COLO668 (cell line): ENCODE measurements around the gene STAT3.
A peak's percentile ranks its signal among the peaks of the same experiment; 100 is the strongest.
"Not testable (repeated sequence)": the region's sequence is repeated elsewhere in the genome, so short reads cannot be mapped to it uniquely, and the experiment has no call there.

Experiments used
- DNase-seq: peaks from one replicate; lab custom pipeline; 2025; ENCODE audit not compliant: unreplicated experiment; lab: John Stamatoyannopoulos, UW

The STAT3 gene

DNA sequence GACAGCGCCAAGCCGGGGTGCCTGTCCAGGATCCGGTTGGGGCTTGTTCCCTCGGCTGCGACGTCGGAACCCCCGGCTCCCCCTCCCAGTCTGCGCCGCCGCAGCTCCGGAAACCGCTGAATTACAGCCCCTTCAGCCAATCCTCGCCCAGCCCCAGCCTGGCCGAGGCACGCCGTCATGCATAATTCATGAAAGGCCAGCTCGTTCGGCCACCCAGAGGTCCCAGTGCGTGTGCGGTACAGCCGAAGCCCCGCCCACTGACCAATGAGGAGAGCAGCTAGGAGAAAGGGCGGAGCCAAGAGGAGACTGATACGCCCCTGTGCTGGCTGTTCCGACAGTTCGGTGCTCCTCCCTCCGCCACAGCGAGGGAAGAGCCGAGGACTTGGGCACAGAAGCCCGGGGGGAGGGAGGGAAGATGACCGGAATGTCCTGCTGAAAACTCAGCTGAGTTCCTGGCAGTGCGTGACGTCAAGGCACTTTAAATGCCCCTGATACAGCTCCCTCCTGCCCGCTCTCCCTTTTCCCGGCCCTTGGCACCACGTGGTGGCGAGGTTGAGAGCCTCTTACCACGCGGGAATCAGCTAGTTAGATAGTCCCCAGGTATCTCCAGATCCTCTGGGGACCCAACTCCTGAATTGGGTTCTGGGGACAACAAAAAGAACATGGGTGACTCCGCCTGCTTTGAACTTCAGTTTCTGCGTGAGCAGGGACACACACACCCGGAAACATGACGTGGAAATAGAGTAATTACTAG is at the start of gene STAT3:
Gene STAT3 (minus strand): TSS at position 62 of the 754 bp plus-strand sequence. CDS start 39,926 bp downstream, outside the sequence.
- peak; percentile 98 for DNase-seq

DNA sequence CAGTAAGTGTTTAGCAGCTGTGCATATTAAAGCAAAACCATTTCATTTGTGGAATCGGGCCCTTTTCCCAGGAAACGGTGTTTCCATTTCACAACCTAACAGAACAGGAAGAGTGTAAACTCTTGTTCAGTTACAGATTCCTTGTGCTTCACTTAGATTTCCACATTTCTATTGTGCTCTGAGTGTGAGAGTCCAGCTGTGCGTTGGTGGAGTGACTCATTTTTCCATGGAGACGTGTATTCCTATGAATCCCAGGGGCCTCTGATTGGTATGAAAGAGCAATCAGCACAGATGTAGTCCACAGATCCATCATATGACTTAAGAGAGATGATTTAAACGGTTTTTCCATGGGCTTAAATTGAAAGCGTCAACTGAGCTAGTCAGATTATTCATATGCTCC is 48.1 kb upstream of the STAT3 start:
- DNase-seq = no peak

DNA sequence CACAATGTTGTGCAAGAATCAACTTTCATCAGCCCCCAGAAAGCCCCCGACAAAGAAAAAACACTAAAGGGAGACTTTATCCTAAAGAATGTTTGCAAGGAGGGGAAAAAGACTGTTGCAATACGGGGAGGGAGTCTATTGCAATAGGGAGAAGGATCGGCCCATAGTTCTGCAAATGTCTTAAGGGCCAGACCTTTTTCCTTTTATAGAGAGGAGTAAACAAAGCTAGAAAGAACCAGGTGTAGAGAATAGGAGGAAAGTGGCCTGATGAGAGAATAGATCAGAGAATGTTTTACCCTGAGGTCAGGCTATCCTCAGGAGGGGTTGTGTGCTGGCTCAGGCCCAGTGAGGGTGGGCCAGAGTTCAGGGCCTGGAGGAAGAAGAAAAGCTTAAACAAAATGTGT is 43.5 kb upstream of the STAT3 start:
- DNase-seq = no peak

DNA sequence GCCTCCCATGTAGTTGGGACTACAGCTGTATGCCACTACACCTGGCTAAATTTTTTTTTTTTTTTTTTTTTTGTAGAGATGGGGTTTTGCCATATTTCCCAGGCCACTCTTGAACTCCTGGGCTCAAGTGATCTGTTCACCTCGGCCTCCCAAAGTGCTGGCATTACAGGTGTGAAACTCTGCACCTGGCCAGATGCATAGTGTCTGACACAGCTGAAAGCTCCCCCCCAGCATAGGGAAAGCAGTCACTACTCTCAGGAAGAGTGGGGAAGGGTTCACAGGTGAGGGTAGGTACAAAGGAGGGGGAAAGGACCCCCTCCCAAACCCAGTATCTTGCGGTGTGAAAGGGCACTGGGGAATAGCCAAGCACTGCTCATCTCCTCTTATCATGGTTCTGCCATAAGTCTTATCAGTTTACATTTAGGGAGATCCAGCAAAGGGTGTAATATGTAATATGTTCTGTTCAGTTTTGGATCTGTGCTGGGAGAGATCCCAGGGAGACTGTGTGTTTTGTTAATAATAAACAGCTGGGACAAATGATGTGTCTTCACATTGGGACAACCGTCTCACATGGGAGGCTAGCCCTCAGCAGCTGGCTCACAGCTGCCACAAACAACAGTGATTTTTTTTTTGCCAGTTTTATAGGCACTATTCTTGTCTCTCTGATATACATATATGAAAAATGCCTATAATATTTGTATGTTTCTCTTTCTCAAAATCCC is 41.6 kb upstream of the STAT3 start:
- no peak for DNase-seq

DNA sequence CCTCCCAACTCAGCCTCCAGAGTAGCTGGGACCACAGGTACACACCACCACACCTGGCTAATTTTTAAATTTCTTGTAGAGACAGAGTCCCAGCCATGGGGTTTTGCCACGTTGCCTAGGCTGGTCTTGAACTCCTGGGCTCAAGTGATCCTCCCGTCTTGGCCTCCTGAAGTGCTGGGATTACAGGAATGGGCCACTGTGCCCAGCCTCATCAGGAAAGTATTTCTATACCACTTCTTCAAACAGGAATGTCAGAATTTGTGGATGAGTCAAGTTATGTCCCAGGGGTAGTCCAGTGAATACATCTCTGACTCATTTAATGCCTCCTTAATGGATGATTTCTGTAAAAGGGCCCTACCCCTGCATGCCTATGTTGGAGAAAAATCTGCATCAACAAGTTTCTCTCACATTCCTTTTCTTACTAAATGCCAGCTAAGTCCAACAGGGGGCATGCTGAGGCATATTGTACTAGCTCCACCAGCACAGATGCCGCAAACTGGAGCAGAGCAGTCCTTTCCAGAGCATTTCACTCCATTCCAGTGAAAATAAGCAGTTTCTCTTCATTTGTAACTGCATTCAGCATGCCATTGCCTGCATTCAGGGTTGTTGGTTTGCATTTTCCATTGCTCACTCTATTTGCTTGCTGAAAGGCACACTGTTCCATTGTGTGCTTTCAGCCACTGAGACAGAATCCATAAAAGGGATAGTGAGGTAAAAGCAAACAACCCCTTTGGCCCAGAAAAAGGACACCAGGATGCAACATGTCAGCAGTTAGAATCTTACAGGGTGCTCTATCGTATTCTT is 40.1 kb upstream of the STAT3 start:
- DNase-seq = peak; percentile 7

DNA sequence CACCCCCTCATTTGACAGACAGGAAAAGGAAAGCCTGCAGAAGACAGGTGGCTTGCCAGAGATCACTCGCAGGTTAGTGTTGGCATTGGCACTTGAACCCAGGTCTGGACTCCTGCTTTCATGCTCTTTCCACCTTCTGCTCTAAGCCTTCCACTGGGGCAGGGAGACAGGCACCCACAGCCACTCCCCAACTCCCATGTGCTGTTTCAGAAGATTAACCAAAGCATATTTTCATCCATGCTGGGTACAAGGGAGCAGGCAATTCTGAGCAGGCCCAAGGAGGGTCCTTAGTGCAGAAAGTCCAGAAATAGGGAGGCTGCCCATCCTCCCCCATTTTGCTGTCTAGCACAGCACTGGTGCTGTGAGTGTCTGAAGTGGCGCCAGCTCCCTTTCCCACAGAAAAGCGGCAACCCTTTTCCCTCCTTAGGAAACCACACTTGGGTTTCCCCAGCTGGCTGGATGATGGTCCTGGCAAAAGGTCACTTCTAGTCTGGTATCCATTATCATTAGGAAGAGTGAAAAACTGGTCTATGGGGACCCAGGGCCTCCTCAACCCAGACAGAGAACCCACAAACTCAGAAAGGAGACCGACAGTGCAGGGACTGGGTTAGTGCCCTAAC is 36.9 kb upstream of the STAT3 start:
- DNase-seq = no peak

DNA sequence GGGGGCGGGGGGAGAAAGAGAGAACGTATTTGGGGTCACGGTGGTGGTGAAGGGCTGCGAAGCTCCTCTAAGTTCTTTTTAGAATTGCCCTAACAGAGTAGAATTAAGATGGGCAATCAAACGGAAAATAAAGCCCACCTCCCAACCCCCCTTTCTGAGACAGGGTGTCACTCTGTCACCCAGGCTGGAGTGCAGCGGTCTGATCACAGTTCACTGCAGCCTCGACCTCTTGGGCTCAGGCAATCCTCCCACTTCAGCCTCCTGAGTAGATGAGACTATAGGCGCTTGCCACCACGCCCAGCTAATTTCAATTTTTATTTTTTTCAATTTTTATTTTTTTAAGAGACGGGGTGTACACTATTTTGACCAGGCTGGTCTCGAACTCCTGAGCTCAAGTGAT is 35.5 kb upstream of the STAT3 start:
- DNase-seq = no peak

DNA sequence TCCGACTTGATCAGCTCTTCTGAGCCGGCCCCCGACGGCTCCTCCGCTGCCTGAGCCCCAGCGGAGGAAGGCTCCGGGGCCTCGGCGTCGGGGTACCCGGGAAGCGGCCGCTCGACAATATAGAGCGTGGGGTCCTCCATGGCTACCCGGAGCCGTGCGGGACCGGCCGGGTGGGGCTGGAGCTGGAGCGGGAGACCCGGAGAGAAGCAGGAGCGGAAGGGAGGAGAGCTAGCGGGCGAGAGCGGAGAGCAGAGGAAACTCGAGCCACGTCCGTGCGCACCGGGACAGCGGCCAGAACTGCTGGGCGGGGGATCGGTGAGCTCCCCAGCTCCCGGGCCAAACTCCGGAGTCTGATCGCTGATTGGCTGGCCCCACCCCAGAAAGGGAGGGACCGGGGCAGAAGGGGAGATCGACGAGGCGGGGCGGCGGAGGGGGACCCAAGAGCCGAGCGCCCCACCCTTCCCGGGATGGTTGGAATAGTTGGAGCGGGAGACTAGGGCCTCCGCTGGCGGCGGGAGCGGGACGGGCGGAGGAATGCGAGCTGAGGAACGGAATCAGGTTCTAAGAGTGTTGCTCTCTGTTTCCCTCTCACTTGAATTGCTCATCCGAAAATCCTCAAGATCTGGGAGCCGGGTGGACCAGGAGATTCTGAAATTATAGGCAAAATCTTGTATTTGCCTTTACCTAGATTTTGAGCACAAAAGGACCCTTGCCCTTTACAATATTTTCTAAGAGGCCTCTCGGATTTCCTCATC is 34.9 kb upstream of the STAT3 start, which contains the start of gene CAVIN1:
Gene CAVIN1 (minus strand): TSS at position 299 of the 755 bp plus-strand sequence. CDS start 159 bp downstream, at position 140.
- DNase-seq = no peak

DNA sequence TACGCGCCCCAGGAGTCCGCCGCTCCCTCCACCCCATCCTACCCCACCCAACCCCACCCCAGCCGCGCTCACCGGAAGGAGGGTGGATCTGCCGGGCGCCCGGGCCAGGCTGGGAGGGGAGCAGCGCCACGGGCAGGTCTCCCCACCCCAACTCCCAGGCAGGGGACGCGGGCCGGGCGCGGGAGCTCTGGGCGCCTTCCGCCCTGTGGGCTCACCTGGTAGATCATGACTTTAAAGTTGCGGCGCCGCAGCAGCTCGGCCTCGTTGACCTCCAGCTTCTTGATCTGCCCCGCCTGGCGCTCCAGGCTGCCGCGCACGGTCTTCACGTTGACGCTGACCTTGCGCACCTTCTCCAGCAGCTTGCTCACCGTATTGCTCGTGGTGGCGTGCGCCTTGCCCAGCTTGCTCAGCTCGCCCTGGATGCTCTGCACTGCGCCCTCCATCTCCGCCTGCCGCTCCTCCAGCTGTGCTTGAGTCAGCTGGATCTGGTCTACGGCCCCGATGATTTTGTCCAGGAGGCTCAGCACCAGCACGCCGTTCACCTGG is 34.2 kb upstream of the STAT3 start:
- no peak for DNase-seq

DNA sequence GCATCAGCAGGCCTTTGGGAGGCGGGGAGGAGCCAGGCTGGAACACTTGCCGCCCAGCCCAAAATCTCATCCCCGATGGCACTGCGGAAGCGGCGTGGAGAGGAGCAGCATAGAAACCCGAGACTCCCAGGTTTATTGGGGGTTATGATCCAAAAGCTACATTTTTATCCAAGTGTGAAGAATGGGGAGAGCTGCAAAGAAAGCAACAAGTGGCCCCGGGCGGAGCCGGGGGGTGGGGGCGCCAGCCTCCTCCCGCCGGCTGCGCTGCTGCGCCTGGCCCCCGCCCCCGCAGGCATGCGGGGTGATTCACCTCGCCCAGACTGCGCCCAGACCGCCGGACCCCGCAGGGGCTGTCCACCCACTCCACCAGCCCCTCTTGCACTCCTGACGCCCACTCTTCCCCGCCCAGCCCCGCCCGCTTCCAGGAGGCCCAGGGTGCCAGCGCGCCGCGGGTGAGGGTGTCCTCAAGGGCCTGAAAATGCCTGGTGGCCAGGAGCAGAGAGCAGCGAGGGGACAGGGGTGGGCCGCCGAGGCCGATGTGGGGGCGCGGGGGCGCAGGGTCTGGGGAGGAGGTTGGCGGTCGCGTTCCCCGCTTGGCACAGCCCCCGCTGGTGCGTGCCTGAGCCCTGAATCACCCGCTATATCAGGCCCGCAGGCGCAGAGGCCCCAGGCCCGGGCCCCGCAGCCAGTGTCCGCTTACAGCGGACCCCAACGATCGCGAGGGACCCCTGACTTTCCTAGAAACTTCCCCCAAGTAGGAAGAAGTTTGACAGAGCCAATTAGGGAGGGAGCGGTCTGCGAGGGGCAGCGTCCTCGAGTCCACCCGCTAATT is 33.5 kb upstream of the STAT3 start:
- no peak for DNase-seq

DNA sequence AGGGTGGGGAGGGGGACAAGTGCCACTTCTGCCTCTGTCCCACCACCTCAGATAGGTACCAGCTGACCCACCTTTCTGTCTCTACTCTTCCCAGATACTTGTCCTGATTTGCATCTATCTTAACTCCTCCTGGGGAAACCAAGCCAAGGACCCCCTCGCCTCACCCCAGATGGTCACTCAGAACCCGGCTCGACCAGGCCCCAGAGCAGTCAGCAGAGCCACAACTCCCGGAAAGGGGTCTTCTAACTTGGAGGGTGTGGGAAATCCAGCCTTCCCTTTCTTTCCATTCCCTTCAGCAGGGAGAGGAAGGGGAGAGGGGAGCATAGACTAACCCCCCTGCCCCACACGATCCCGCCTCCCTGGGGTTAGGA is 32.9 kb upstream of the STAT3 start:
- no peak for DNase-seq

DNA sequence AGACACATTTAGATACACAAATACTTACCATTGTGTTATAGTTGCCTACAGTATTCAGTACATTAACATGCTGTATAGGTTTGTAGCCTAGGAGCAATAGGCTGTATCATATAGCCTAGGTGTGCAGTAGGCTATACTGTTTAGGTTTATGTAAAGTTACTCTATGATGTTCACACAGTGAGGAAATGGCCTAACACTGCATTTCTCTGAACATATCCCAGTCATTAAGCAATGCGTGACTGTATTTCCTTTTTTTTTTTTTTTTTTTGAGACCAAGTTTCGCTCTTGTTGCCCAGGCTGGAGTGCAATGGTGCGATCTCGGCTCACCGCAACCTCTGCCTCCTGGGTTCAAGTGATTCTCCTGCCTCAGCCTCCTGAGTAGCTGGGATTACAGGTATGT is 29.7 kb upstream of the STAT3 start:
- DNase-seq = not testable (repeated sequence)

DNA sequence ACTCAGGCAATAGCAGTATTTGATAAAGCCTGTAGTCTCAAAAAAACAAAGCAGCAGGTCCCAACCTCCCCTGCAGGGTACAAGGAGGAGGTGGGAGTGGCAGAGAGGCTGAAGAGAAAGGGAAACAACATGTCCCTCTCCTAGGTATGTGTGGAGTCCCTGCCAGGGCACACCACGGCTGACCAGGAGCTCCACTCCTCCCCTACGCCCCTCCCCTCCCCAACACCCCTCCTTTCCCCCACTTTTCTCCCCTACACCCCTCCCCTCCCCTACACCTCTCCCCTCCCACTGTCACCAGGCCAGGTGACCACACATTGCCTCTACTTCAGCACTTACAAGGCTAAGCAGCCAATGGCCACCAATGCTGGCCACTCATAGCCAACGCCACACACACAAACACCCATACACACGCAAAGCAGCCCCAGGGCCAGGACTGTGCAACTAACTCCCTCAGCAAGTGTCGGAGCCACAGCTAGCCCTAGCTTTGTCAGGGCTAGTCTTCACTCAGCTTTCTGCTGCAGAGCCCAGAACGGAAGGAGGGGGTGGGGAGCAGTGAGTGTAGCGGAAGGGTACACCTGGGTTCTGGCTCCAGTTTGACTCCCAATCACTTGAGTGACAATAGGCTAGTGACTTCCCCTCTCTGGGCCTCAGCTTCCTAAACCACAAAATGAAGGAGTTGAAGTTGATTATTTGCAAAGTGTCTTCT is 26.6 kb upstream of the STAT3 start:
- DNase-seq = no peak

DNA sequence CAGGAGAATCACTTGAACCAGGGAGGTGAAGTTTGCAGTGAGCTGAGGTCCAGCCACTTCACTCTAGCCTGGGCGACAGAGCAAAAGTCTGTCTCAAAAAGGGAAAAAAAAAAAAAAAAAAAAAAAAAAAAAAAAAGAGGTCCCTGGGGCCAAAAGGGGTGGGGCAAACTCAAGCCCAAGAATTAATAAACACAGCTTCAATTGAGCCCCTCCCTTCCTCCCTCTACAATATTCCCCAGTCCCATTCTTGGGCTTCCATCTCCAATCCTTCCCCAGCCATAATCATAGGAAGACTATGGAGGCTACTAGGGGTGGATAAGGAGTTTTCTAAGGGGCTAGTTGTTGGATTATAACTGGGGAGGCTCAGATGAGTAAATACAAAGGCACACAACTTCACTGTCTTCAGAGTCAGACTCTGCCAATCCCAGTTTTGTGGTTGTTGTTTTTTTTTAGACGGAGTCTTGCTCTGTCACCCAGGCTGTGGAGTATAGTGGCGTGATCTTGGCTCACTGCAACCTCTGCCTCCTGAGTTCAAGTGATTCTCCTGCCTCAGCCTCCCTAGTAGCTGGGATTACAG is 25.3 kb upstream of the STAT3 start:
- DNase-seq = no peak

DNA sequence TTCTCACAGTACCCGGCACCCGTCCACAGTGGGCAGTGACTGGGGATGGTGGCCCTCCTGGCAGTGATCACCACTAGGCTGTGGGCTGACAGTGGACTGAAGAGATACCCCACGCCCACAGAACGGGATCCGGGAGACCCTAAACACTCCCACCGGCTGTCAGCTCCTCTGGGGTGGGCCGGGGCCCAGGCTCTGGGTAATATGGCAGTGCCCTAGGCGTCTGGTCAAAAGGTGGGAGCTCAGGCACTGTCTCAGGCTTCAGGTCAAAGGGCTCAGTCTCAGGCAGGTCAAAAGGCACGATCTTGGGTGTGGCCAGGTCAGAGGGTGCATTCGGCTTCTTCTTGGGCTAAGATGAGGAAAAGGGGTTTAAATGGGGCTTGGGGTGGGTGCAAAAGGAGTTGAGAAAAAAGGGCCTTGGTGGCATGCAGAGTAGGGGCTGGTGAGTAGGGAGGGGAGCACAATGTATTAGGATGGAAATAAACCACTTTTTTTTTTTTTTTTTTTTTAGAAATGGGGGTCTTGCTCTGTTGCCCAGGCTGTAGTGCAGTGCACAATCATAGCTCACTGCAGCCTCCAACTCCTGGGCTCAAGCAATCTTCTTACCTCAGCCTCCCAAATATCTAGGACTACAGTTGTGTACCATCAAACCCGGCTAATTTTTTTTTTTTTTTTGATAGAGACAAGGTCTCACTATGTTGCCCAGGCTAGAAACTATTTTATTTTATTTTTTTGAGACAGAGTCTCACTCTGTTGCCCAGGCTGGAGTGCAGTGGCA is 23.9 kb upstream of the STAT3 start:
- DNase-seq = no peak

DNA sequence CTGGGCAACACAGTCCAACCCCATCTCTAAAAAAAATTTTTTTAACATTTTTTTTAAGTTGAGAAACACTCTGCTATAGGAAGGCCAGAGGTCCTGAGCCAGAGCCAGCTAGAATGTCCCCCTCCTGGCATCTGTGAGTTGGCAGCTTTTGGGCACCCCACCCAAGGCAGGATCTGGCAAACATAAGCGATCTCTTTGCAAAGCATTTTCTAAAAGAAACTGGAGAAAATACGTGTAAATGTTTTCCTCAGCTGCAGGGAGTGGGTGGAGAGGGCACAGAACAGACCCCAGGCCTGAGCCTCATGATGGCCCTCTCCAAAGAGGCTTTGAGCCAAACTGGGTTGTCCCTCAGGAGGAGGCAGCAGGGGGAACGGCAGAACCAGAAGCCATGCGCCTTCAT is 23.1 kb upstream of the STAT3 start:
- no peak for DNase-seq

DNA sequence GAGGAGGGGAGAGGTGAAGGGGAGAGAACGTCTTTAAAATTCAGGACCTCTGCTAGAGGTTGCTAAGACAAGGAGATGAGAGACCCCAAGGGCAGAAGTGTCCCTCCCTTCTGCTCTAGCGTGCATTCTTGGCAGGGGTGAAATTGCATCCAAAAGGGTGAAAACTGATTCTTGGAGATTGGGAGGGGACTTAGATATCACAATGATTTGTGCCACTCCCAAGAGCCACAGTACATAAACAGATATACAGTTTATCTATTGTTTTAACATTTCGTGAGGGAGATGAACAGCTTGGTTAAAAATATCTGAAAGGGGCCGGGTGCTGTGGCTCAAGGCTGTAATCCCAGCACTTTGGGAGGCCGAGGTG is 22.1 kb upstream of the STAT3 start:
- DNase-seq = no peak
